PC-3 (cell line): Measurements from ENCODE around the gene MARCHF3. TPM values are rescaled to one million over a fixed set of nuclear protein-coding genes. Genes with fewer than 3 reads are reported as not detected.

Experiments used
- ATAC-seq: fragments of 200-7000 bp; cut with Tn5 transposase; 2 replicates; pipeline ENCODE4 v1.9.1; 2020; ENCODE audit warnings: mild to moderate bottlenecking, moderate library complexity
- BruUV-seq: library from RNA; stranded (reverse); fragments of 400-500 nt; replicated peaks from 2 replicates; lab custom pipeline; 2021; lab: Mats Ljungman, UMichigan
- CTCF ChIA-PET: fragments of 300-600 bp; sonication (Branson Sonifier 250); formaldehyde crosslinking; loops from one replicate; lab custom pipeline; 2022; ENCODE audit warnings: antibody characterized with exemption; lab: Charles Lee
- POLR2A ChIA-PET: fragments of 300-600 bp; sonication (Branson Sonifier 250); formaldehyde crosslinking; loops from one replicate; lab custom pipeline; 2022; ENCODE audit warnings: antibody characterized with exemption; ENCODE audit not compliant: unreplicated experiment; lab: Charles Lee
- DNase-seq: peaks from one replicate; pipeline ENCODE4 v3.0.0-alpha.2; 2015
- H2AFZ ChIP-seq: fragments of 300-600 bp; sonication (generic); 2 replicates; pipeline ENCODE4 v1.6.0; 2016; ENCODE audit warnings: antibody characterized with exemption, low read length
- H3F3A ChIP-seq: fragments of 300-600 bp; sonication (generic); one replicate; pipeline ENCODE4 v1.6.0; 2017; ENCODE audit warnings: antibody characterized with exemption, low read length, control low read depth, mild to moderate bottlenecking; ENCODE audit not compliant: unreplicated experiment
- H3K27ac ChIP-seq: fragments of 300-600 bp; sonication (generic); 2 replicates; pipeline ENCODE4 v1.5.1; 2016; ENCODE audit warnings: mild to moderate bottlenecking, low read length
- H3K27me3 ChIP-seq: fragments of 300-600 bp; sonication (generic); 2 replicates; pipeline ENCODE4 v1.6.1; 2016; ENCODE audit warnings: low read length, mixed read lengths
- H3K36me3 ChIP-seq: fragments of 300-600 bp; sonication (generic); 2 replicates; pipeline ENCODE4 v1.6.1; 2016; ENCODE audit warnings: low read depth, mixed run types, low read length, mixed read lengths
- H3K4me1 ChIP-seq: fragments of 300-600 bp; sonication (generic); 2 replicates; pipeline ENCODE4 v1.5.1; 2016; ENCODE audit warnings: low read length; ENCODE audit not compliant: insufficient read depth
- H3K4me2 ChIP-seq: fragments of 300-600 bp; sonication (generic); 2 replicates; pipeline ENCODE4 v1.6.0; 2016; ENCODE audit warnings: low read length
- H3K4me3 ChIP-seq: fragments of 300-600 bp; sonication (generic); 2 replicates; pipeline ENCODE4 v1.5.1; 2016; ENCODE audit warnings: mild to moderate bottlenecking, low read length, mixed read lengths
- H3K79me2 ChIP-seq: fragments of 300-600 bp; sonication (generic); 2 replicates; pipeline ENCODE4 v1.6.1; 2017; ENCODE audit warnings: low read length, mixed read lengths
- H3K9ac ChIP-seq: fragments of 300-600 bp; sonication (generic); 2 replicates; pipeline ENCODE4 v1.6.0; 2016; ENCODE audit warnings: mild to moderate bottlenecking, low read length
- H3K9me2 ChIP-seq: fragments of 300-600 bp; sonication (generic); replicated peaks from 2 replicates; pipeline ENCODE4 v1.6.1; 2016; ENCODE audit warnings: mixed run types, low read length, mixed read lengths
- H3K9me3 ChIP-seq: fragments of 300-600 bp; sonication (generic); 2 replicates; pipeline ENCODE4 v1.6.1; 2016; ENCODE audit warnings: low read length, mixed read lengths
- H4K20me1 ChIP-seq: fragments of 300-600 bp; sonication (generic); 2 replicates; pipeline ENCODE4 v1.6.1; 2016; ENCODE audit warnings: low read length, mixed read lengths
- CTCF ChIP-seq: fragments of 300-600 bp; sonication (generic); conservative IDR thresholded peaks from 2 replicates; pipeline ENCODE4 v1.5.1; 2017; ENCODE audit warnings: antibody characterized with exemption, low read depth, mild to moderate bottlenecking, low read length
- EZH2 ChIP-seq: fragments of 300-600 bp; sonication (generic); IDR thresholded peaks from one replicate; pipeline ENCODE4 v1.6.1; 2017; ENCODE audit warnings: antibody characterized with exemption, mild to moderate bottlenecking, low read length; ENCODE audit not compliant: unreplicated experiment
- EZH2phosphoT487 ChIP-seq: fragments of 300-600 bp; sonication (generic); IDR thresholded peaks from 2 replicates; pipeline ENCODE4 v1.6.1; 2018; ENCODE audit warnings: mild to moderate bottlenecking, antibody characterized with exemption, low read length, borderline replicate concordance
- intact Hi-C: fragments of 100-400 bp; cut with micrococcal nuclease; formaldehyde crosslinking; loops from 2 replicates; pipeline ENCODE4 v1.9.0; 2023
- total RNA-seq: library from RNA; depleted of rRNA; stranded (reverse); fragments of >200 nt; gene quantifications from 2 replicates; pipeline ENCODE4 v1.2.3, GENCODE V29; 2014

MARCHF3 gene
- total RNA-seq, 1 experiment from 2014 or later, result 2.5 TPM

- no peak for DNase-seq
- no peaks in the 10 kb centered on the region for H3K27me3 ChIP-seq
- no peak overlapping the region for H3K9ac ChIP-seq
- no peak for ATAC-seq
- H3K4me1 ChIP-seq, result peaks cover 19% of the 10 kb centered on the region
- no peaks in the 10 kb centered on the region for H4K20me1 ChIP-seq
- ChIA-PET POLR2A (no interaction called here), CTCF (no interaction called here)
- no peaks in the 10 kb centered on the region for H3K36me3 ChIP-seq
- H3K9me2 ChIP-seq, result no peaks in the 10 kb centered on the region
- H3K27ac ChIP-seq, result no peak overlapping the region
- no TSS peak for BruUV-seq
- intact Hi-C loops, result loop anchor here (1.0 to 2.0 kb wide), 2 partner anchors 43 to 68 kb away; no protein-coding TSS in a partner anchor
- no peaks in the 10 kb centered on the region for H3F3A ChIP-seq
- H3K4me2 ChIP-seq, result peak overlapping the region; percentile 11; the same call in 1 of the 2 replicates
- H3K79me2 ChIP-seq, result no peaks in the 10 kb centered on the region
- TF ChIP-seq CTCF (no peak), EZH2phosphoT487 (no peak), EZH2 (no peak)
- H3K4me3 ChIP-seq, result no peak overlapping the region
- no peaks in the 10 kb centered on the region for H3K9me3 ChIP-seq
- no peak overlapping the region for H2AFZ ChIP-seq
Observed at GRCh38 chr5:126961128-126961527, 69.2 kb downstream of the MARCHF3 start.

- H3K9me3 ChIP-seq, result no peaks in the 10 kb centered on the region
- H3K27me3 ChIP-seq, result no peaks in the 10 kb centered on the region
- H3F3A ChIP-seq, result no peaks in the 10 kb centered on the region
- TF ChIP-seq EZH2, result no peak
- TF ChIP-seq EZH2phosphoT487, result no peak
- TF ChIP-seq CTCF, result no peak
- H3K4me3 ChIP-seq, result no peak overlapping the region
- no peak overlapping the region for H3K9ac ChIP-seq
- no TSS peak for BruUV-seq
- ChIA-PET CTCF (interaction anchor here (0.8 kb wide), 1 partner anchor 55 kb away, joined by 3 read pairs; no protein-coding TSS in a partner anchor), POLR2A (no interaction called here)
- H3K79me2 ChIP-seq, result no peaks in the 10 kb centered on the region
- intact Hi-C loops, result no loop called here
- no peaks in the 10 kb centered on the region for H3K9me2 ChIP-seq
- H4K20me1 ChIP-seq, result no peaks in the 10 kb centered on the region
- DNase-seq (no peak), ATAC-seq (no peak)
- no peak overlapping the region for H3K4me2 ChIP-seq
- no peak overlapping the region for H2AFZ ChIP-seq
- H3K4me1 ChIP-seq, result peaks cover 11% of the 10 kb centered on the region; the same call in 1 of the 2 replicates
- no peaks in the 10 kb centered on the region for H3K36me3 ChIP-seq
- H3K27ac ChIP-seq, result no peak overlapping the region
Observed at GRCh38 chr5:126959188-126959587, 71.2 kb downstream of the MARCHF3 start.

GRCh38 chr5:126956991-126957390 lies 73.4 kb downstream of the MARCHF3 start:
- DNase-seq, result no peak
- ChIA-PET POLR2A (no interaction called here), CTCF (no interaction called here)
- Histone ChIP-seq H3K4me3 (no peak overlapping the region), H3K79me2 (no peaks in the 10 kb centered on the region), H3K4me1 (peaks cover 10% of the 10 kb centered on the region; the same call in 1 of the 2 replicates), H3K36me3 (no peaks in the 10 kb centered on the region), H3K9ac (no peak overlapping the region), H4K20me1 (no peaks in the 10 kb centered on the region), H3K9me2 (no peaks in the 10 kb centered on the region), H2AFZ (no peak overlapping the region), H3K4me2 (no peak overlapping the region), H3F3A (no peaks in the 10 kb centered on the region), H3K27me3 (no peaks in the 10 kb centered on the region), H3K9me3 (no peaks in the 10 kb centered on the region), H3K27ac (no peak overlapping the region)
- BruUV-seq, result no TSS peak
- intact Hi-C loops, result no loop called here
- no peak for TF ChIP-seq EZH2phosphoT487
- no peak for TF ChIP-seq CTCF
- no peak for TF ChIP-seq EZH2
- no peak for ATAC-seq
